COLO668 (cell line): ENCODE results near the gene CFAP100.

Experiments
- DNase-seq: peaks from one replicate; lab custom pipeline; 2025; ENCODE audit not compliant: unreplicated experiment; lab: John Stamatoyannopoulos, UW

CFAP100 gene

GRCh38 chr3:126399351-126399735, 4.6 kb downstream of the CFAP100 start:
- no peak for DNase-seq

DNA sequence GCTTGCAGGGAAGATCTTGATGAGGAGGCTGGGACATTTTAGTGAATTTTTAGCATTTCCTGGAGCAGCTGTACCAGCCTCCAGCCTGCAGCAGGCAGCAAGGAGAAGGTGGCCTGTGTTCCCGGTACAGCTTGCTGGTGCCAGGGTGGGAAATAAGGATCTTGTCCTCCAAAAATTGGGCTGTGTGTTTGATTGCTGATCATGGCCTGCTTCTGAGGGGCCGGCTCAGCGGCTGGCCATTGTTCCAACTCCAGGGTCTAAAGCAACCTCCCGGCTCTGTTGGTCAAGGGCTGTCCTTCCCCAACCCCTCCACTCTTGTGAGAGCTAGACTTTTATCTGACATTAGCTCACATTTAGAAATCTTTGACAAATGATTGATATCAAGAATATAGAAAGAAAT, 5.0 kb downstream of the CFAP100 start:
- DNase-seq: no peak

DNA sequence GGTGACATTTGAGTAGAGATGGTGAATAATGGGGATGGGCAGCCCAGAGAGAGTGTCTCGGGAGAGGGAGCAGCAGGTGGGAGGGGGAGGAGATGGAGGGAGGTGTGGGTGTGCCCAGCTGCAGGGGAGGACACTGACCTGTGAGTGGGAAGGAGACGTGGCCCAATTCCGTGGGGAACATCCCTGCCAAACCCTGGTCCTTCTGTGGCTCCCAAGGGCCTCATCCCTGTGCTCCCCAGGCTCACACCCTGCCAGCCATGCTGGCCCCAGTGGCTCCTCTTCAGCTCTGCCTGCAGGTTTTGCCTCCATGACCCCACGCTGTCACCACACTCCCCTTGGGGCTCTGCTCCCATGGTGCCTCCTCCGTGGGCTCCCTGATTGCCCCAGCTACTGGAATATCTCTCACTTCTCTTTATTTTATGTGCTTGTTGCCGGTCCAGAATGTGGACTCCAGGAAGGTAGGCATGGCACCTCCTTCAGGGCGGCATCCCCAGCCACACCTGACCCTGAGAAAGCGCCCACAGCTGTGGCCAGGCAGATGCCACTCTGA, 7.0 kb downstream of the CFAP100 start:
- no peak for DNase-seq

- DNase-seq: no peak
Observed at GRCh38 chr3:126402178-126402577, 7.5 kb downstream of the CFAP100 start.

DNA sequence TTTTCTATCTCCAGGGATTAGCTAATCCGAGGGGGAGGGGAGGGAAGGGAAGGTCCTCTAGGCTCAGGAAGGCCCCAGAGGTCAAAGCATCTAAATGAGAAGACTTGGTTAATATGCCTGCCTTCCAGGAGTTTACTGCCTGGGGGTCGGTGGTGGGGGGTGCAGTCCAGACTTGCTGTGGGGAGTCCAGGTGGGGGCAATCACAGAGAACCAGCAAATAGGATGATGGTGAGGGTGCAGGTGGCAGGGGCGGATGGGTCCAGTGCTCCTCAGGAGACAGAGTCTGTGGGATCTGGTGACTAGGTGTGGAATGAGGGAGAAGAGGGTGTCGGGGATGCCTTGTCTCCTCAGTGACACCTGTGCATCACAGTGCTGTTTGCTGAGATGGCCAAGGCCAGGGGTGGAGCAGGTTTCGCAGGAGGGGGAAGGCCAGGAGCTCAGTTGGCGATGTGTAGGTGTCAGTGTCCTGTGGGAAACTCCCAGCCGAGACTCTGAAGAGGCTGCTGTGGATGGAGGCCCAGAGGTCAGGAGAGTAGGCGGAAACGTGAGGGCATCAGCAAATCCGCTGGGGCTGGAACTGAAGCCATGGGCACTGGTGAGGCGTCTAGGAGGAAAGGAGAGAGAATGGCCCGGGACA, 8.1 kb downstream of the CFAP100 start:
- DNase-seq: no peak

DNA sequence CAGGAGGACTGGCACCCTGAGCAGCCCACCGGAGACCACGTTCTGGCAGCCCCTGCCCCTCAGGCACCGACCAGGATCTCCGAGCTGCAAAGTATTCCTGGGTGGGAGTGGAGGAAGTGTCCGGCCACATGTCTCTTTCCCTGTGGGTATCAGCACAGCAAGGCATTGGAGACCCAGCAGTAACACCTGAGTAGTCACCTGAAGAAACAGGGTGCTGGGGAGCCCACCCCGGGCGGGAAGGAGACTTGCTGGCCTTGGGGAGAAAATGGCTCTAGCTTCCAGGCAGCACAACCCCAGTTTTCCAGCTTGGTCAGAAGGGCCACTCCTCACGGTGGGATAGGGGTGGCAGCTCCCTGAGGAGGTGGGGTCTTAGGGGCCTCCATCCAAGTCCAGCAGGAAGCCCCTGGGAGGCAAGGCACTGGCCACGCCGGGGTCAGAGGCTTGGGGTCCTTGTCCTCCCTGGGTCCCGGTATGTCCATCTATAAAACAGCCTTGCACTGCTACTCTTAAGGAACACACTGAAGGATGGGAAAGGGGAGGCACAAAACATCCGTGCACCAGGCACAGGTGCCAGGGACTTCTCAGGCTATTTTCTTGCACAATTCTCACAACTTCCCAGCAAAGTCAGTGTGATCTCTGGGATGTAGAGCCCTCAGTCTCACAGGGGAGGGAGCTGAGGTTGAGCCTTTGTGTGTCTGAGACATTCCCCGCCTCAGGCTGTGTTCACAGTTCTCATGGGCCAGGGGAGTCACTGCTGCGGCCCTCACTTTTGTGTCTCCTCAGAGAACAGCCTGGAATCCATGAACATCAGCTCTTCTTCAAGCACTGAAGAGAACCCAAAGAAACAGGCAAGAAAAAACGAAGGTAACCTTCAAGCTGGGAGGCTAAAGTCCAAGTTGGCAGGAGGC, 11.9 kb downstream of the CFAP100 start:
- DNase-seq: no peak

DNA sequence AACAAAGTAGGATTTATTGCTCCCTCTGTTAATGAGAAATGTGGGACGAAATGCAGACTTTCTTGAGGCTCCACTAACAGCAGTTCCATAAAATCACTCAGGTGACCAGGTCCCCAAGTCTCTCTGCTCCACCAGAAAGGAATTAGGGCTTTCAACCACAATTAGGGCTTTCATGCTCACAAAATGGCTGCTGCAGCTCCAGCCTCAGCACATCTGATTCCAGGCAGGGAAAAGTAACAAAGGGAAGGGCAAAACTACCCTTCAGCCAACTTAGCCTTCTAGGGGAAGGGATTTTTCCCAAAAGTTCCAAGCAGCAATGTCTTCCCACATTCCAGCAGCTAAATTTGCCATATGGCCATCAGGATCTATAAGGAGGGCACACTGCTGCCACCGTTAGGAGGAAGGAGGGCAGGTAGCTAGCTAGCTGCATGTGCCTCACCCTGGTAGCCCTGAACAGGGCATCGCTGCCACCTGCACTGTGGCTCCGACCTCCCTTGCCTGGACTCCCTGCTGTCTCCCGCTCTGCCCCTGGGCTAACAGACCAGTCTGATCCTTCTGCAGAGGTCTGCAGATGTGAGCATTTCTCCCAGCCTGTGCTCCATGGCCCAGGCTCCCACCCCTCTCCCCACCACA, 12.8 kb downstream of the CFAP100 start:
- DNase-seq: no peak

DNA sequence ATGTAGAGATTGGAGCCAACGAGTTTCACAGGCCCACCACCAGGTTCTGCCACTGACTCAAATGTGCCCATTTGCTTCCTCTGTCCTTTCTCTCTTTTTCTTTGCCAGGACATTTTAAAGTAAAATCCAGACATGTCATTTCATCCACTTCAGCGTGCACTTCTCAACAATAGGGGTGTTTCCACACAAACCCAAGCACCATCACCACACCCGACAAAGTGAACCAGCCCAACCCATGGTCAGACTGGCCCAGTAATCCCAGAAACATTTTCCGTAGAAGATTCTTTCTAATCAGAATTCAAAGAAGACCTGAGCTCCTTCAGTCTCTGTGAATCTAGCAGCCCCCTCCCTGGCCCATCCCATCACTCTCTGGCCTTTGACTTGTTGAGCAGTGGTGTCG, 13.4 kb downstream of the CFAP100 start:
- no peak for DNase-seq

GRCh38 chr3:126412841-126413692, 18.4 kb downstream of the CFAP100 start:
- DNase-seq: no peak

DNA sequence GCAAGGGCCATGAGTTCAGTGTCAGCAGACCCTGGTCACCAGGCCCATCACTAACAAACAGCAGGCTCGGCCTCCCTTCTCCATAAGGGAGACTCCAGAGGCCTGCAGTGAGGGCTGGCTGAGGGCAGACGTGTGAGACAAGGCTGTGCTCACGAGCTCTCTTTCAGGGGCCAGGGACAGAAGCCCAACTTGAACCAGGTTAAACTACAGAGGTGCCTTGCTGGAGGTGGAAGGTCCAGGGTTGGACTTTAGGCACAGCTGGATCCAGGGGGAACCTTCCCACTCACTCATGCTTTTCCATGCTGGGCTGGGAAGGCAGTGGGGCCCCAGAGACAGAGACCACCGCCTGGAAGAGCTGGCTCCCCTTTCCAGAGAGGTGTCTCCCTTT, 19.0 kb downstream of the CFAP100 start:
- no peak for DNase-seq

GRCh38 chr3:126414406-126414805, 19.7 kb downstream of the CFAP100 start:
- no peak for DNase-seq

- DNase-seq: no peak
Observed at GRCh38 chr3:126414961-126415660, 20.4 kb downstream of the CFAP100 start.

DNA sequence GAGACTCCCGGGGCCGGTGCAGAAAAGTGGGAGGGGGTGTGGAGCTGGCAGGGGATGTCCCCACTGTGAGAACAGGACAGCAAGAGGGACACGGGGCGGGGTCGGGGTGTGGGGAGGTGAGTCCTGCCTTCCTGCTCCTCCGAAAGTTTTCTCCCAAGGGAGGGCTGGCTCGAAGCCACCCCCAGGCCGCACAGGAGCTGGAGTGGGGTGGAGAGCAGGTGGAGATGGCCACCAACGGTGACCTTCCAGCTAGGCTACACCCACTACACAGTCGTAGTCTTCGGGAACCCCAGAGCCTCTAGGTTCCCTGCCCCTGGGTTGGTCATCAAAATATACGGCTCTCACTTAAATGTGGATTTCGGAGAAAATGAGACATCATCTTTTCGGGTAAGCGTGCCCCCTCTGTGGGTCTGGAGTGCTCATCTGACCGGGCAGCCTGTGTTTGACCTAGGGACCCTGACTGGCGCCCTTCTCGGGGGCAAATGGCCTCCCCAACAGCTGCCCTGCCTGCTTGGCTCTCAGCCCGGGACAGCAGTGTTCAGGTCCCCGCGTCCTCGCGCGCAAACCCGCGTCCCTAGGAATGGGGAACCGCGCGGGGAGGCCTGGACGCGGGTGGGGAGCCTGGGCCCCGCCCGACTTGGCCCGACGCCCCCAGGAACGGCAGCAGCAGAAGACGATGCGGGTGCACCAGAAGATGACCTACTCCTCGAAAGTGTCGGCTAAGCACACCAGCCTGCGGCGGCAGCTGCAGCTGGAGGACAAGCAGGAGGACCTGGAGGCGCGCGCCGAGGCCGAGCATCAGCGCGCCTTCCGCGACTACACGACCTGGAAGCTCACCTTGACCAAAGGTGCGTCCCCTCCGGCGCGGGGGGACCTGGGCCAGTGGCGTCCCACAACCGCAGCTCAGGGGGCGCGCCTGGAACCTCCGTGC, 21.2 kb downstream of the CFAP100 start:
- no peak for DNase-seq

DNA sequence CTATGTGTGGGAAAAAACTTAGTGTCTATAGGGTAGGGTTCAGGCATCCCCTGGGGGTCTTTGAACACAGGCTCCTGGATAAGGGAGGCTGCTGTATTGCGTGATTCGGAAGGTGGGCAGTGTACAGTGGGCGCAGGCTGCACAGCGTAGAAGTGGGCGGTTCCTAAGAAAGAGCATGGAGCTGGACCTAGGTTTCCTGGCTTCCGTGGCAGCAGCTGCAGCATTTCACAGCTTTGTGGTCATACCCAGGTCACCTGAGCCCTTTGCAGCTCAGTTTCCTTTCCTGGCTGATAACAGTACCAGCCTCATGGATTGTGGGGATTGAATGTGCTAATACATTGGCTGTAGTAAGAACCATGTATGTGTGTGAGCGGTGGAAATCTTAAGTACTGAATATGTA, 22.2 kb downstream of the CFAP100 start:
- DNase-seq: no peak

DNA sequence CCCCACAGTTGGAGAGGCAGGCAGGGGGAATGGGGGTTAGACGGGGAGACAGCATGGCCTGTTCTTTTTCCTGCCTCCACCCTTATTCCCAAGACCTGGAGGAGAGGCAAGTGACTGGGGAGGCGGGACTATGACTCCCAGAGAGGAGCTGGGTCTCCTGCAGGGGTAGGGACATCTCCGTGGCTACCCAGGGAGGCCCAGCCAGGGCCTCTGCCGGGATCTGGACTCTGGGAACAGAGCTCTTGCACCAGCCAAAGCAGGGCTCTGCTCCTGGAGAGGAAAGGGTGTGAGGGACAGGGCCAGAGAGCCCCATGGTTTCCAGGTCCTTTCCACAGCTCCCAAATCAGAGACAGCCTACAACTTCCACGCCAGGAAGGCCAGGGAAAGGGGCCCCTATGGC, 22.8 kb downstream of the CFAP100 start:
- no peak for DNase-seq

DNA sequence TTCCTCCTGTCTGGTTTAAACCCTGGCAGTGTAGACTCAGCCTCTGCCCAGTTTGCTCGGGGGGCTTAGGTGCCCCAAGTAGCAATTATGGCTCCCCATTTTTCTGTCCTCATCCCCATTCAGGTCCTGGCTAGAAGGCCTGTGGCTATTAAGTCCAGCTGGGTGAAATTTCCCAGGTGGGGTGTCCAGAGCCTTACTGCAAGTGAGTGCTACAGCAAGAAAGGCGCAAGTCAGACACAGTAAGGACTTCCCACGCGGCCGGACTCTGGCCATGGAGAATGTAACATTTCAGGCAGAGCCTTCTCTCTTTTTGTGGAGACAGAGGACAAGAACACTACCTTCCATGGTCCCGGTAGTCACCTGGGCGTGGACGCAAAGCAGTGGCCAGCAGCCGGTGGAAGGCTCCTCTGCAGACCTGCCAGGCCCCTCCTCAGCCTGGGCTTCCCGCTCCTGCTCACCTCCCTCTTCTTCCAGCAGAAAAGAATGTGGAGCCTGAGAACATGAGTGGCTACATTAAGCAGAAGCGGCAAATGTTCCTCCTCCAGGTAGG, 23.3 kb downstream of the CFAP100 start:
- DNase-seq: no peak

GRCh38 chr3:126418661-126419131, 24.0 kb downstream of the CFAP100 start:
- no peak for DNase-seq

DNA sequence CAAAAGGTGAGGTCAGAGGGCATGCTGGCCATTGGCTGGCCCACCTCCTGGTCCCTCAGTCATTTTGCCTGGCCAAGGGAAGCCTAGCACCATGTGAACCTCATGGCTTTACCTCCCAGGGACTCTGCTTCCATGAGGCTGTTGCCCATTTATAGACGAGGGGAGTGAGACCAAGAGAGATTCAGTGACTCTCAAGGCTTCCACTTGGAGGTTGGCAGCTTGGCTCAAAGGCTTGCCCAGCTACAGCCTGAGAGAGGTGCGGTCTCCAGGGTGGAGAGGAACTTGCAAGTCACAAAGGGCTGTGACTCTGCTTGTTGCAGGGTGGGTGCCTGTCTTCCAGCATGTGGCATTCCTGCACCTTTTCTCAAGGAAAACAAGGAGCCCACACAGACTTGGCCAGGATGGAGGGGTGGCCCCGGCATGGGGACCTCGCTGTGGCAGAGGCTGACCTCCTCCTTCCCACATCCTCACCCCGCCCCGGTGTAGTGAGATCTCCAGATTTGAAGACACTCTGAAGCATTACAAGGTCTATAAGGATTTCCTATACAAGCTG, 24.5 kb downstream of the CFAP100 start:
- no peak for DNase-seq
